HG02884 (cell line): ENCODE data around the gene DNASE1L2.

Experiments
- ATAC-seq: cut with Tn5 transposase; IDR thresholded peaks from one replicate; pipeline ENCODE4 v1.9.1; 2021; ENCODE audit warnings: mild to moderate bottlenecking, moderate library complexity; ENCODE audit not compliant: unreplicated experiment

Gene DNASE1L2, protein sequence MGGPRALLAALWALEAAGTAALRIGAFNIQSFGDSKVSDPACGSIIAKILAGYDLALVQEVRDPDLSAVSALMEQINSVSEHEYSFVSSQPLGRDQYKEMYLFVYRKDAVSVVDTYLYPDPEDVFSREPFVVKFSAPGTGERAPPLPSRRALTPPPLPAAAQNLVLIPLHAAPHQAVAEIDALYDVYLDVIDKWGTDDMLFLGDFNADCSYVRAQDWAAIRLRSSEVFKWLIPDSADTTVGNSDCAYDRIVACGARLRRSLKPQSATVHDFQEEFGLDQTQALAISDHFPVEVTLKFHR

DNA sequence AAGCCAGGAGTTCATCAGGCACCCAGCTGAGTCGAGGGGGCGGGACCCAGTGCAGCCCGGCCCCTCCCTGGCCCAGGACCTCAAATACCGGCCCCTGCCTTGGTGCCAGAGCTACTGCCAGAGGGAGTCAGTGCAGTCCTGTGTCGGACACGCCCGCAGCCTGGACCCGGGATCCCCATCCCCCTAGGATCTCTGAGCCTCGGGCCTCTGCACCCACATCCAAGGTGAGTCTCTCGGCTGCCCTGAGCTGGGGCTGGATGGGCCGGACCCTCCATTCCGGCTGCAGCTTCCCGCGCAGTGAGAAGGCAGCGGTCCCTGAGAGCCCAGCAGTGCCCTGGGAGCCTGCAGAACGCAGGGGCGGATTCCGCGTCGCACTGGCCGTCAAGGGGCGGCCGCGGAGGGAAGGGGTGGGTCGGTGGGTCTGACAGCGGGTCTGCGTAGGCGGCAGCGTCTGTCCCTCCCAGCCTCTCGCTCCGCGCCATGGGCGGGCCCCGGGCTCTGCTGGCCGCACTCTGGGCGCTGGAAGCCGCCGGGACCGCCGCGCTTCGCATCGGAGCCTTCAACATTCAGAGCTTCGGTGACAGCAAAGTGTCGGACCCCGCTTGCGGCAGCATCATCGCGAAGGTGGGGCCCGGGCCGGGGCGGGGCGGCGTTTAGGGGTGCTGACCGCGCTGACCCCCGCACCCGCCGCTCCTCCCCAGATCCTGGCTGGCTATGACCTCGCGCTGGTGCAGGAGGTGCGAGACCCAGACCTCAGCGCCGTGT is at the start of gene DNASE1L2:
DNASE1L2 (plus strand) TSS at position 108 of the 765 bp plus-strand sequence; CDS start at position 481, 373 bp downstream.
- ATAC-seq: no peak

DNA sequence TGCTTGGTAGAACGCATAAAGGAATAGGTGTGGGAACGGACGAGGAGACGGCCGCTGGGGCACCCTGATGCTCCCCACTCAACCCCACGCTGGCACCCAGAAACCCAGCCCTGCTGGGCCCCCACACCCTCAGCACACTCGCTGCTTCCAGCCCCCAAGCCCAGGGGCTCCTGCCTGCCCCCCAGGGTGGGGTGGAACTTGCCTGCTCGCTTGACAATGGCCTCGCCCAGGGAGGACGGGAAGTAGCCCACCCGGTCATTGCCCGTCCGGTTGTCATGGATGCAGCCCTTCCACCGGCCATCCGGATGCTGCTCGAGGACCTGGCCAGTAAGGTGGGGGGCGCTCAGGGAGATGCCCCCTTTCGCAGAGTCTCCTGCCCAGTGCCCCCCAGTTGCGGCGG is 49.7 kb upstream of the DNASE1L2 start:
- ATAC-seq: no peak

DNA sequence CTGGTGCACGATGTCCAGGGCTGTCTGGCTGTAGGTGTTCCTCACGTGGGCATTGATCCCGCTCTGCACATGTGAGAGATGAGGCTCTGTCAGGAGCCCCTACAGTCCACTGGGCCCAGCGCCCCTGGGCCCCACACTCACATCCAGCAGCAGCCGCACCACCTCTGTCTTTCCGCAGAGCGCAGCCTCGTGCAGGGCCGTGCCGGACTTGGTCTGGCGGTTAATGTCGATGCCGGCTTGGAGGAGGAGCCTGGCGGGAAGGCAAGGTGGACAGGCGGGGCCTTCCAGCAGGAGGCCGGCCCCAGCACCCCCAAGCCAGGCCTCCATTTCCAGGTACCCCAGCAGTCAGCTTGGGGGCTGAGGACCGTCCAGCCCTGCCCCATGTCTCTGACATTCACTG is 49.0 kb upstream of the DNASE1L2 start:
- ATAC-seq: no peak

DNA sequence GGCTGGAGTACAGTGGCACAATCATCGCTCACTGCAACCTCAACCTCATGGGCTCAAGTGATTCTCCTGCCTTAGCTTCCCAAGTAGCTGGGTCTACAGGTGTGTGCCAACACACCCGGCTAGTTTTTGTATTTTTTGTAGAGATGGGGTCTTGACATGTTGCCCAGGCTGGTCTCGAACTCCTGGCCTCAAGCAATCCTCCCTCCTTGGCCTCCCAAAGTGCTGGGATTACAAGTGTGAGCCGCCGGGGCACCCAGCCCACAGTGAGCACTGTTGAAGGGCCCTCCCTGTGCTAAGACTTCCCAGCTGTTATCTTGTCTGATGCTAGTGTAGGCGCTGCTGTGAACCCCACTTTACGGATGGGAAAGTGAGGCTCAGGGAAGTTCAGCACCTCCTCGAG is 47.8 kb upstream of the DNASE1L2 start:
- ATAC-seq: no peak

DNA sequence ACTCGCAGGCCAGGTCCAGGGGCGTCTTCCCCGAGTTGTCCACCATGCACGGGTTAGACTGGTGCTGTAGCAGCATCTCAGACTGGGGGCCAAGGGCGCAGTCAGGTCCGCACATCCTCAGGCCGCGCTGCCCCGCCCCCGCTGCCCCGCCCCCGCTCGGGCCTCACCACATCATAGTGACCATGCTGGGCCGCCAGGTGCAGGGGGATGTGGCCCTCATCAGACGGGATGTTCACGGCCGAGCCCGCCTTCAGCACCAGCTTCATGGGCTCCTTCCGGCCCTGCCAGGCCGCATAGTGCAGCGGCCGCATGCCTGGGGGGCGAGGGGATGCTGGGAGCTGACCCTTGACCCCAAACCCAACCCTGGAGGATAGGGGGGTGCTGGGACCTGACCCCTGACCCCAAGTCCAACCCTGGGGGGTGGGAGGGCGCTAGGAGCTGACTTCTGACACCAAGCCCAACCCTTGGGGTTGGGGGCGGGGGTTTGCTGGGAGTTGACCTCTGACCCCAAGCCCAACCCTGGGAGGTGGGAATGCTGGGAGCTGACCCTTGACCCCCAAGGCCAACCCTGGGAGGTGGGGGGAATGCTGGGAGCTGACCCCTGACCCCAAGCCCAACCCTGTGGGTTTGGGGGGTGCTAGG is 46.9 kb upstream of the DNASE1L2 start:
- no peak for ATAC-seq

DNA sequence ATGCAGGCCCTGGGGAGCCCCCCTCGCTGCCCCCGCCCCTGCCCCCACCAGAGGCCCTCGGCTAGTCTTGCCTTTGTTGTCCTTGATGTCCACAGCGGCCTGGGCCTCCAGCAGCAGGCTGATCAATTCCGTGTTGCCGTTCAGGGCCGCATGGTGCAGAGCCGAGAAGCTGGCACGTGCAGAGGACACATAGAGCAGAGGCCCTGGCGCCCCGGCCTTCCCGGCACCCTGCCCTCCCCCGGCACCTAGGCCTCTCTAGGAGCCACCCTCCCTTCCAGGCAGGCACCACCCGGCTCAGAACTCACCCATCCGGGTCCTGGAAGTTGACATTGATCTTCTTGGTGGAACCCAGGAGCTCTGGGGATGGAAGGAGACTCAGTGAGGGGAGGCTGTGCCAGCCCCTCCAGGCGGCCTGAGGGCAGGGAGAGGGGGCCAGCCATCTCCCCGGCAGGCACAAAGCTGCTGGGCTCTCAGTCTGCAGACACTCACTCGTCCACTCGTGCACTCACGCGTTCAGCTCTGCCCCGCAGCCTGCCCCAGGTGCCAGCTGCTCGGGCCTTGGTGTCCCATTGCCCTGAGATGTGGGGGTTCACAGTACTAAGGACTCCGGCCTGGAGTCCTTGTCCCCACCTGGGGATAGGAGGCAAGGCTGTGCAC is 46.1 kb upstream of the DNASE1L2 start:
- ATAC-seq: no peak

DNA sequence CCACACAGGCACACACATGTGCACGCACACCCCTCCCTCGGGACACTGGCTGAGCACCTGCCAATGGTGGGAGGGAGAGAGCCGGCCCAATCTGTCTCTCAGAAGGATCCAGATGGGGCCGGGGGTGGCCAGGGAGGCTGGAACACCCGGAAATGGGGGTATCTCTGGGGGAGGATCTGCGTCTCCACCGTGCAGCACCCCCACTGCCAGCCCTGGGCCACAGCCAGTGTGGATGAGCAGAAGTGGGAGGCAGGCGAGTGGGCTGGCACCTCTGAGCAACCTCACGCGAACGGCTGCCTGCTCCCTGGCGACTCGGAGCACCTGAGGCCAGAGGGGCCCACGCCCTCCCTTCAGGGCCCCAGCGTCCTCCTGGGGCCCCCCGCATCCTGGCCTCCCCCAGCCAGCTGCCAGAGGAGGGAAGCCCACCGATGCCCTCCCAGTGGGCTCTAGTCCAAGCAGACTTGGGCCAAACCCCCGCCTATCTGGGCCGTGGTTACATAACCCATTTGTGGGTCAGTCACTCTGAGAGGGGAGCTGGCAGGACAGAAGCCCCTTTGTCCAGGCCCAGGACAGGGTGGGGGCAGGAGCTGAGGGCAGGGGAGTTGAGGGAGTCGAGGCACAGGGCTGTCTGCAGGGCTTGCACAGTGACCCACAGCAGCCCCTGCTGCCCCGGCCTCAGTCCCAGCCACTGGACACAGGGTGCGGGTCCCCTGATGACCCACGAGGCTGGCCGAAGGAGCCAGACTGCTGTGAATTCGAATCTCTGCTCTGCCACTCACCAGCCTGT is 45.4 kb upstream of the DNASE1L2 start:
- no peak for ATAC-seq

DNA sequence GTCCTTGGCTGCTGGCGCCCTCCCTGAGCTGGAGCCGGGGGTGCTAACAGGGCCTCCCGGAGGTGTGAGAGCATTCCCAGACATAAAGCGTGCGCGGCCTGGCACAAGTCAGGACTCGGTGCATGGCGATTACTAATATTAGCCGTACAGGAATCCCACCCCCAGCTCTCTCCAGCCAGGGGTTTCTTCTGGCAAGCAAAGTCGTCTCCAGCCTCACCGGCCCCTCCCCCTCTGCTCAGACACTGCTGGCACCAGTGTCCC is 44.9 kb upstream of the DNASE1L2 start:
- ATAC-seq: no peak

DNA sequence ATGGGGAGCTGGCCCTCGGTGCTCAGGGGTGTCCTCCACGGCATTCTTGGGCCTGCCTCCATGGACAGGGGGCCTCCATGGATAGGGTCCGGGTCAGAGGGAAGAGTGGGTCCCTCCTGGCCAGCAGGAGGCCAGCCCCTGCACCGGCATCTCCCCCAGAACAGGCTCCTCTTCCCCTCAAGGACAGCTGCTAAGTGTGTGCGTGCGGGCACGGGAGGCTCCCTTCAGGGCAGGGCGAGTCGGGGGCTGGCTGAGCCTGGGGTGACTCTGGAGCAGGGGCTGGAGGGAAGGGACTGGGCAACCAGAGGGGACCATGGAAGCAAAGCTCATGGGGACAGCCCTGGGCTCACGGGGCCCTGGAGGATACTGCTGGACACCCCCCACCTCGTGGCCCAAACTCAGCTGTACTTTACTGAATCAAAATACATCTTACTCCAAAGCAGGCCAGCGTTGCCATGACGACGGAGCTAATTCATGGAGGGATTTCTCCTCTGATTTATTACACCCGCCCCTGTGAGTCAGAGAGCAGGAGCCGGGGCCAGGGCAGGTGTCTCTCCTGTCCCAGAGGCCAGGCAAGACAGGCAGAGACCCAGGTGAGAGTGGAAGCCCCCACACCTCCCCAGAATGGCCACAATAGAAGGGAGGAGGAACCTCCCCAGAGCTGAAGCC is 41.9 kb upstream of the DNASE1L2 start:
- ATAC-seq: no peak

DNA sequence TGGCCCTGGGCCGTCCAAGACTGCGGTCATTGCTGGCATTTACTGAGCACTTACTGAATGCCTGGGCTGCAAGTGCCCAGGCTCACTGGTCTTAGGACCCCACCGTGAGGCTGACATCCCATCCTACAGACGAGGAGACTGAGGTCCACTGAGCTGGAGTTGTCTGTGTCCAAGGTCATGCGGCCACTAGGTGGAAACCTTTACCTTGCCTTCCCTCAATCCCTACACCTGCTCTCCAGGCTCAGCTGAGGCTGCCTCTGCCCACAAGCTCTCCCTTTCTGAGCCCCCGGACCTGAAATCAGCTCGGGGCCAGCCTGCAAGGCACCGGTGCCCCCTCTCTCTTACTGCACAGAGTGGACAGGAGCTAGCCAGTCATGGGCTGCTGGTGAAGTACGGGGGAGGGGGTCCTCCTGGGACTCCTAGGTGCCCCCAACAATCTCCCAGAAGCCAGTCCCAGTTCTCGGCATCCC is 41.4 kb upstream of the DNASE1L2 start:
- ATAC-seq: no peak

DNA sequence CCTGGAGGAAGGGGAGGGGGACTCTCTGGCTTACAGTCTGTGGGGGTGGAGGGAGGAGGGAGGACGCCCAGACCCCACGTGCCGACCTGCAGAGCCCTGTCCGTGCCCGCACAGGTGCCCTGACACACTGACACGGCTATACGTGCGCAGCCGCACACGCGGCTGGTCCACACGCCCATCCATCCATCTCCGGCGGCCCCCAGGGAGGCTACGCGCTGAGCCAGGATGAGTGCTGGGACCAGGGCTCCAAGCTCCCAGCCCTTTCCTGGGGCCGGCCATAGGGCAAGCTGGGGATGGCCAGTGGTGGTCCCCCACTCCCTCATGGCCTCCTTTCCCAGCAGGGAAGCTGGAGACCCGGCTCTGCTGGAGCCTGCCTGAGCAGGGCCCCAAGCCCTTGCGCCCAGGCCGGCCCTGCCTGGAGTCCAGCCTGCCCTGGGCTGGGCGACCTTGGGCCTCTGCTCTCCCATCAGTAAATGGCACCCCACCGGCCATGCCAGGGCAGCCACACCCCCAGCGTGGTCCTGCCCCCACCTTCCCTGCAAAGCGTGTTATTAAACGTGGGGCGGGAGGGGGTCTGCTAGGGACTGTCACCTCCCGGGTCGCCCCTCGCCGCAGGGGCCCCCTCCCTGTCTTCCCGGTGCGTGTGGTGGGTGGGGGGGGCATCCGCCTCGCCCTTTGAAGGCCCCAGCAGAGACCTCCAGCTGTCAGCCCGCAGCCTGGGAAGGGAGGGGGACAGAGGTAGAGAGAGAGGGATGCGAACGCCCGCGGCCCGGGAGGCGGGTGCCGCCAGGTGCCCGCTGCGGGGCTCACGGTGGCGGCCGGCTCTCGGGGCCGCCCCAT is 40.7 kb upstream of the DNASE1L2 start:
- ATAC-seq: no peak

DNA sequence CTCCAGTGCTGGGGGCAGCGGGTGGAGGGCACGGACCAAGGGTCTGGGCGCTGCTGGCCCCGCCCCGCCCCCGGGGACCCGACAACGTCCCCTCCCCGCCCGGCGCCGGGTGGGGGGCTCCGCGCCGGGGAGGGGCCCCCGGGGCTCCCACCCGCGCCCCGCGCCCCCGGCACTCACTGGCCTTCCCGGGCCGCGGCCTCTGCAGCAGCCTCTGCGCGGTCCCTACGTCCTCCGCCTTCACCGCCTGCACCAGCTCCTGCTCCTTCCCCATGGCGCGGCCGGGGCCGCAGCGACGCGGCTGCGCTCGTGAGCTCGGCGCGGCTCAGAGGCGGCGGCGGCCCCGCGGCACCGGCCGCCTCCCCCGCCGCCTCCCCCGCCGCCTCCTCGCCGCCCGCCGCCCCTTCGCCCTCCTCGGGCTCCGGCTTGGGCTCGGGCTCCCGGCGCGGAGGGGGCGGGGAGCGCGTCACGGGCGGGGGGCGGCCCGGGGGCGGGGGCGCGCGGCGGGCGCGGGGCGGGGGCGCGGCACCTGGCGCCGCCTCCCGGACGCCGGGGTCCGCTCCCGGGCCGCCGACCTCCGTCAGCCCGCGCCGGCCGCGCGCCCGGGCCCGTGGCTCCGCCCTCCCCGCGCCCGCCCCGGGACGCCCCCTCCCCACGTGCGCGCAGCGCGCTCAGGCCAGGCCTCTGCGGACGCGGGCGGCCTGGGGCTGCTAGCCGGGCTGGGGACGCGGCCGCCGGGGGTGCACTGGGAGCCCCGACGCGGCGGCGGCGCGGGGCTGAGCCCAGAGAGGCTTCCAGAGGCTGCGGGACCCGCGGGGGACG is 39.9 kb upstream of the DNASE1L2 start, which contains the start of gene CASKIN1:
CASKIN1 (minus strand) TSS at position 444 of the 819 bp plus-strand sequence; CDS start at position 271, 173 bp downstream.
- no peak for ATAC-seq

DNA sequence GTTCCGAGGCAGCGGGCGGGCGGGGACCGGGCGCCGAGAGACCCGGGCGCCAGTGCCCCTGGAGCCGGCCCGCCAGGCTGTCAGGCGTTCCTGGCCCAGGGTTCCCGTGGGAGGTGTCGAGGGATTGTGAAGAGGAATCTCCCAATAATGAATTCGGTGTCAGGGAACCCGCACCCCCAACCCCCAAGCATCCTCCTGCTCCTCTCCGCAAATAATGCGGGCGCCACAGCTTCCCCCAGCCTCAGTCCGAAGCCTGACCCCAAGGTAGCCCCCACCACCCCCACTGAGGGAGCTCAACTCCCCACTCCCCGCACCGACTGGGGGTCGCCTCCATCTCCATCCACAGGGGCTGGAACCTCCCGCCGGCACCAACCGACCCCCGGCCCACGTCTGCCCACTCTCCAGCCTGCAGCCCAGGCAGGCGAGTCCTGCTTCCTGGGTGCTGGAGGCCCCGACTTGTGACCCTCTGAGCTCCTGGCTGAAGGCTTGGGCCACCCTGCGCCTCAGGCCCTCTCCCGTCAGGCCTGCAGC is 39.2 kb upstream of the DNASE1L2 start:
- ATAC-seq: no peak

DNA sequence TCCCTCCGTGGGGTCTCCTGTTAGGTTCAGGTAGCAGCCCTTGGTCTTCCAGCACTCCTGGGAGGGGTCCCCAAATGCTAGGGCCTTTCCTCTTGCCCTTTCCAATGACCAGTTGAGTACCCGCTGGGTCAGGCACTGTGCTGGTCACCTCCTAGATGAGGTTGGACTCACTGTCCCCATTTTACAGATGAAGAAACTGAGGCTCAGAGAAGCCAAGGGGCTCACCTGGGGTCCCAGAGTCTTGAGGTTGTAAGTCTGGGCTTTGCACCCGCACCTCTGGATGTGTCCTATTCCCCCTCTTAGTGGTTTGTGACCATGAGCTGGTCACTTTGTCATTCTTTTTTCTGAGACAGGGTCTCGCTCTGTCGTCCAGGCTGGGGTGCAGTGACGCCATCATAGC is 38.5 kb upstream of the DNASE1L2 start:
- no peak for ATAC-seq

DNA sequence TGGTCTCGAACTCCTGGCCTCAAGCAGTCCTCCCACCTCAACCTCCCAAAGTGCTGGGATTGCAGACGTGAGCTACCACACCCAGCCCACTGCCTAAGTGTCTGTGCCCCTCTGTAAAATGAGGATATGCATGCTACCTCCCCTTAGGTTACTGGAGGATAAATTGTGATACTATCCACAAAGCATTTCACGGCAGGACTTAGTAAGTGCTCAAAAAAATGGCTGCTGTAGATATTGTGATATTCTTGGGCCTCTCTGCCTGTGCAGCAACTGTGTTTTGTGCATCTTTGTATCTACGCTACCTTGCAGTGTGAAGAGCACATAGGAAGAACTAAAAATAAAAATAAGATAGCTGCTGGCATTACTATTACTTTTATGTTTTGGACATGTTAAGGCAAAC is 38.0 kb upstream of the DNASE1L2 start:
- no peak for ATAC-seq

DNA sequence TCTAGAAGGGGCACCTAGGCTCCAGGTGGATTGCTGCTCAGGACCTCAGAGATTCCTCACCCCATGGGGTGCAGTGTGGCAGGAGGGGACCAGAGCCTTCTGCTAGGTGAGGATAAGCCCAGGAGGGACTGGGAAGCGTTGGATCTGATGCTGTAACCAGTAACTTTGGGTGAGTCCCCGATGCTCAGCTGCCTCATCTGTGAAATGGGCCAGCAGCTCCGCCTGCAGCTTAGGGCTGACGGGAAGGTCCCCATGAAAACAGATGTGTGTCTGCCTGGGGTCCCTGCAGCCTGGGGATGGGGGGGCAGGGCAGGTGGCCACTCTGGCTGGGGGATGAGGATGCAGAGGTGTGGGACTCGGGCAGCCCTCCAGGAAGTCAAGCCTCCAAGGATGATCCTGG is 37.1 kb upstream of the DNASE1L2 start:
- no peak for ATAC-seq

DNA sequence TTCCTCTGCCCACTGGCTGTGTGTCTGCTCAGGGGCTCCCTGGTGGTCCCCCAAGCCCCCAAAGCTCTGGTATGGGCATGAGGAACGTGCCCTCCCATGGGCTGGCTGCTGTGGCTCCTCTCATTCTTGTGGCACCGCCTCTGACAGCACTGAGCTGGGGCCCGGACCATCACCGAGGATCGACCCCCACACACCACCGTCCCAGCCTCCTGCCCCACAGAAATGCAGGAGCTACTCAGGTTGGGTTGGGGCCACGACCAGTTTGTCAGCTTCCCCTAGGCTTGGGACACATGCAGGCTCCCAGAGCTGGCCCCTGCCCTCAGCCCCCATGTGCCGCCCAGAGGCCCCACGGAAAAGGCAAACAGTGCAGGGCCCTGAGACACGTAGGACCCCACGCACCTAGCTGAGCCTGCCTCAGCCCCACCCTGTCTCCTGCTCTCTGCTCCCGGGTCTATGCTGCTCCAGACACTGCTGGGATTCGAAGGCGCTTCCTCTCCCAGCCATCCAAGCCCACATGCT is 36.6 kb upstream of the DNASE1L2 start:
- no peak for ATAC-seq

DNA sequence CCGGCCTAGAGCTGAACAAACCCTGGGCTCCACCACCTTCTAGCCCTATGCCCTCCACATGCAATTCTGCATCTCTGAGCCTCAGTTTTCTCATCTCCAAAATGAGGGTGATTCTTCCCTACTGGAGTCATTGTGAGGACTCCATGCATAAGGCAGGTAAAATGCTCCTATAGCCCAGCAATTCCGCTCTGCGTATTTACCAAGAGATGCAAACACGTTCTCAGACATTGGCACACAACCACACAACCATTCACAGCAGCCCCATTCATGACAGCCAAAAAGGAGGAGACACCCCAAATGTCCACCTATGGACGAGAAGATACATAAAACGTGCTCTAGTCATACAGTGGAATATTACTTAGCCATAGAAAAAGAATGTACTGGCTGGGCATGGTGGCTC is 35.9 kb upstream of the DNASE1L2 start:
- no peak for ATAC-seq
